Stimulated activated CD4-positive, alpha-beta T cell treated with anti-CD3 and anti-CD28 coated beads, Interleukin-15, amount 100 ng/mL, for 1 hour (primary cell): Measurements from ENCODE around the gene EXOC3.
"Not testable (repeated sequence)": the region's sequence is repeated elsewhere in the genome, so short reads cannot be mapped to it uniquely, and the experiment has no call there.

Source experiments
- DNase-seq, 2 donors: peaks; one replicate each; pipeline ENCODE4 v3.0.0-alpha.2; 2020; ENCODE audit warnings: low read depth in 1 of 2, low spot score in 1 of 2

Gene EXOC3

GRCh38 chr5:500491-500890 is 57.5 kb downstream of the EXOC3 start:
- no peak for DNase-seq

- DNase-seq = no peak
These were observed 58.3 kb downstream of the EXOC3 start for GRCh38 chr5:501105-501830.

- DNase-seq = no peak
These were observed 58.8 kb downstream of the EXOC3 start for GRCh38 chr5:501831-502184.

GRCh38 chr5:502325-503079 is 59.5 kb downstream of the EXOC3 start:
- no peak for DNase-seq

GRCh38 chr5:504326-505154 is 61.6 kb downstream of the EXOC3 start:
- DNase-seq = no peak

GRCh38 chr5:505951-506525 is 63.1 kb downstream of the EXOC3 start:
- DNase-seq = no peak

- not testable (repeated sequence) for DNase-seq
These were observed 65.1 kb downstream of the EXOC3 start for GRCh38 chr5:507986-508575.

GRCh38 chr5:509611-510185 is 66.7 kb downstream of the EXOC3 start:
- no peak for DNase-seq

- no peak for DNase-seq
These were observed 67.5 kb downstream of the EXOC3 start for GRCh38 chr5:510521-510920.

- no peak for DNase-seq
These were observed 68.5 kb downstream of the EXOC3 start for GRCh38 chr5:511476-511875.

GRCh38 chr5:513216-514100 is 70.5 kb downstream of the EXOC3 start:
- no peak for DNase-seq

- no peak for DNase-seq
These were observed 71.1 kb downstream of the EXOC3 start for GRCh38 chr5:514101-514485.

GRCh38 chr5:514673-515072 is 71.7 kb downstream of the EXOC3 start:
- DNase-seq = no peak

- DNase-seq = no peak
These were observed 72.4 kb downstream of the EXOC3 start for GRCh38 chr5:515273-515836.

GRCh38 chr5:516338-516925 is 73.5 kb downstream of the EXOC3 start:
- no peak for DNase-seq
